ENCODE measurements around the gene LCLAT1.

- TF ChIP-seq YY1 (IDR thresholded peaks at IDR 0.05; ENCODE audit: insufficient read depth, insufficient read length) (no peak), ZNF274 (IDR thresholded peaks at IDR 0.05; ENCODE audit: low read depth, low read length) (no peak)
Observed at GRCh38 chr2:30613001-30613400, 166.0 kb downstream of the LCLAT1 start.
